Fibroblast of mammary gland (primary cell): Measurements from ENCODE around the gene TSSK2.

ENCODE experiments used
- DNase-seq: peaks from one replicate; pipeline ENCODE4 v3.0.0-alpha.2; 2010; ENCODE audit warnings: low read depth
- H3K4me3 ChIP-seq: 2 replicates; pipeline ENCODE4 v1.5.1; 2011; ENCODE audit warnings: low read depth, mild to moderate bottlenecking, low read length, moderate library complexity; ENCODE audit not compliant: control insufficient read depth
- CTCF ChIP-seq: conservative IDR thresholded peaks from 2 replicates; pipeline ENCODE4 v1.5.1; 2011; ENCODE audit warnings: low read depth, low read length, inconsistent platforms; ENCODE audit not compliant: control insufficient read depth, insufficient read depth

TSSK2 gene

GRCh38 chr22:19139974-19140373 lies 8.9 kb downstream of the TSSK2 start:
- no peak for DNase-seq
- H3K4me3 ChIP-seq: no peak overlapping the region
- TF ChIP-seq CTCF: no peak

- no peak for DNase-seq
- TF ChIP-seq CTCF: no peak
- no peak overlapping the region for H3K4me3 ChIP-seq
Measured at GRCh38 chr22:19142394-19142793, 11.3 kb downstream of the TSSK2 start.

- no peak overlapping the region for H3K4me3 ChIP-seq
- TF ChIP-seq CTCF: no peak
- no peak for DNase-seq
Measured at GRCh38 chr22:19143212-19143611, 12.1 kb downstream of the TSSK2 start.

- peak overlapping the region; percentile 97 for H3K4me3 ChIP-seq
- no peak for DNase-seq
- TF ChIP-seq CTCF: no peak
Measured at GRCh38 chr22:19143967-19144400, 12.9 kb downstream of the TSSK2 start.

GRCh38 chr22:19146215-19146968 lies 15.3 kb downstream of the TSSK2 start:
- TF ChIP-seq CTCF: no peak
- H3K4me3 ChIP-seq: no peak overlapping the region
- DNase-seq: no peak

- DNase-seq: no peak
- no peak for TF ChIP-seq CTCF
- no peak overlapping the region for H3K4me3 ChIP-seq
Measured at GRCh38 chr22:19147195-19147780, 16.2 kb downstream of the TSSK2 start.
